T-cell (primary cell): ENCODE results near the gene TENM4. TPM values are rescaled to one million over a fixed set of nuclear protein-coding genes. Genes with fewer than 3 reads are reported as not detected.

Experiments used
- ATAC-seq, 4 experiments: fragments of 200-7000 bp in 3 of 4; fragments of 150-1000 bp in 1 of 4; cut with Tn5 transposase; replicated peaks in 1 of 4; 1 replicate in 3 of 4; 2 replicates in 1 of 4; pipeline ENCODE4 v1.10.0; 2021; ENCODE audit warnings: moderate library complexity in 3 of 4, mild to moderate bottlenecking in 2 of 4, moderate number of reproducible peaks in 1 of 4
- CTCF ChIA-PET, 2 donors: fragments of 300-600 bp; sonication (Branson Sonifier 250); formaldehyde crosslinking; loops; one replicate each; lab custom pipeline; 2022; ENCODE audit warnings: antibody characterized with exemption in 2 of 2; lab: Charles Lee
- POLR2A ChIA-PET, 2 donors: fragments of 300-600 bp; sonication (Branson Sonifier 250); formaldehyde crosslinking; loops; one replicate each; lab custom pipeline; 2022; ENCODE audit warnings: antibody characterized with exemption in 2 of 2; lab: Charles Lee
- DNase-seq, 35 experiments: peaks; one replicate each; pipeline versions ENCODE4 v3.0.0 to v3.0.0-alpha.2; 2013 to 2023
- H3K27ac ChIP-seq: one replicate; pipeline ENCODE4 v1.5.1; 2013; ENCODE audit warnings: low read length
- H3K27me3 ChIP-seq, 2 experiments: replicated peaks in 1 of 2; 1 replicate in 1 of 2; 2 replicates in 1 of 2; pipeline versions ENCODE4 v1.6.1 to v1.7.0; 2013; ENCODE audit warnings: low read length in 1 of 2, mixed read lengths in 1 of 2; ENCODE audit not compliant: control insufficient read depth in 2 of 2, insufficient read depth in 2 of 2; ENCODE audit errors: extremely low read depth in 1 of 2
- H3K36me3 ChIP-seq, 2 donors: 1 replicate in 1 of 2; 2 replicates in 1 of 2; pipeline versions ENCODE4 v1.6.1 to v1.7.0; 2013; ENCODE audit warnings: low read length in 1 of 2; ENCODE audit not compliant: control insufficient read depth in 2 of 2, insufficient read depth in 1 of 2; ENCODE audit errors: extremely low read depth in 1 of 2
- H3K4me1 ChIP-seq, 2 experiments: 1 replicate in 1 of 2; 2 replicates in 1 of 2; pipeline versions ENCODE4 v1.6.1 to v1.7.0; 2013; ENCODE audit warnings: low read length in 2 of 2, mixed read lengths in 1 of 2; ENCODE audit not compliant: insufficient read depth in 2 of 2, control insufficient read depth in 1 of 2; ENCODE audit errors: extremely low read depth in 1 of 2
- H3K4me3 ChIP-seq, 2 donors: 1 replicate in 1 of 2; 2 replicates in 1 of 2; pipeline versions ENCODE4 v1.5.1 to v1.7.0; 2013; ENCODE audit warnings: mild to moderate bottlenecking in 2 of 2, low read length in 1 of 2, moderate library complexity in 1 of 2; ENCODE audit not compliant: control insufficient read depth in 1 of 2; ENCODE audit errors: extremely low read depth in 1 of 2
- H3K9me3 ChIP-seq: 2 replicates; pipeline ENCODE4 v1.7.0; 2013
- H3K27ac Mint-ChIP-seq, 2 donors: one replicate each; pipeline ENCODE4 v1.8.0; 2020 to 2021; ENCODE audit warnings: mild to moderate bottlenecking in 2 of 2, mixed read lengths in 2 of 2
- H3K27me3 Mint-ChIP-seq, 2 donors: one replicate each; pipeline ENCODE4 v1.8.0; 2021 to 2022; ENCODE audit warnings: mixed read lengths in 2 of 2
- H3K36me3 Mint-ChIP-seq: one replicate; pipeline ENCODE4 v1.8.0; 2021; ENCODE audit warnings: mixed read lengths
- H3K4me1 Mint-ChIP-seq, 3 donors: one replicate each; pipeline ENCODE4 v1.8.0; 2020 to 2022; ENCODE audit warnings: mixed read lengths in 3 of 3, mild to moderate bottlenecking in 1 of 3
- H3K4me3 Mint-ChIP-seq, 3 donors: one replicate each; pipeline ENCODE4 v1.8.0; 2020 to 2022; ENCODE audit warnings: mild to moderate bottlenecking in 3 of 3, mixed read lengths in 3 of 3, moderate library complexity in 3 of 3
- H3K9me3 Mint-ChIP-seq, 3 donors: one replicate each; pipeline ENCODE4 v1.8.0; 2020 to 2022; ENCODE audit warnings: mixed read lengths in 3 of 3
- WGBS: methylation state at CpG from one replicate; pipeline ENCODE4 v1.1.5; 2013; ENCODE audit warnings: missing lambda C conversion rate; ENCODE audit not compliant: insufficient coverage; 5-methylcytosine and 5-hydroxymethylcytosine counted together
- total RNA-seq, 35 experiments: library from RNA in 6 of 35; stranded (reverse) in 6 of 35; fragments of 120-200 nt in 1 of 35; gene quantifications; one replicate each; pipeline versions ENCODE4 v1.2.1 to v1.2.4 and lab custom pipeline; 2013 to 2026

Gene TENM4
- total RNA-seq, 5 donors from 2014 or later (not counting 1 experiment from before 2014, with no cell fraction given), result 0.03 to 0.35 (median 0.03) TPM; not detected in 2

DNA sequence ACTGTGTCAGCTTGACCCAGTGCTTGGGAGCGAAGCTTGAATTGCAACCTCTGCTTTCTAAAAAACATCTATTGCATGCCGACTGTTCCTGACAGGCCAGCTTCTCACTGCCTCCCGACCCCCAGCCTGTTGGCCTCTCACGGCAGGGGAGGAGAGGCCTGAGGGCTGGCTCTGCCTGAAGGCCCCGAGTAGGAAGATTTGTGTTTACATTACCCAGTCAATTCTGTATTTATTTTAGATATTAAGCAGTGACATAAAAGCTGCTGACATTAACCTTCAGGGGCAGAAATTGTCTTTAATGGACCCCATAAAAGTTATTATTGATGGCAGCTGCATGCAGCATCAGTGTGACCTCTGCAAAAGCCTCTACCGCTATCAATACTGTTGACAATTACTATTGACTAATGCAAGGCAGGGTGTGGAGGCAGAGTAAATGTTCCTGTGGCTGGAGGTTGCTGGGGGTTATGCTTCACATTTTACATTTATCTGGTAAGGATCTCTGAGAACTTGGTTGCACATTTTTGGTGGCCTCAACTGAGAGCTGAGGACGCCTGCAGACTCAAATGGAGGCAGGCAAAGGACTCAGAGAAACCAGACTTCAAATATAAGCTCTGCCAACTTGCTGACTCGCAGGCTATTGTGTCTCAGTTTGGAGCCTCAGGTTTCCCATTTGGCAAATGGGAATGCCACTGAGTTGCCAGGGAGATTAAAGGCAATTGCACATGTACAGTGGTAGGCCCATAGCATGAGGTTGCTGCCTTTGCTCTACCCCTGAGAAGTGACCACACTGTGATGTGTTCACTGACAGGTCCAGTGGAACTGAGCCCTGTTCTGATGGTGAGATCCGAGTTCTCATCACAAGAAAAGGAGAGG is 380.5 kb downstream of the TENM4 start:
- ChIA-PET POLR2A (no interaction called here), CTCF (no interaction called here)
- Mint-ChIP-seq H3K4me1 (no peaks in the 10 kb centered on the region), H3K36me3 (no peaks in the 10 kb centered on the region), H3K27ac (no peak overlapping the region), H3K4me3 (no peak overlapping the region), H3K9me3 (no peaks in the 10 kb centered on the region), H3K27me3 (peaks cover 7 to 17% of the 10 kb centered on the region in 2 donors)
- Histone ChIP-seq H3K4me3 (no peak overlapping the region), H3K36me3 (no peaks in the 10 kb centered on the region), H3K27ac (no peak overlapping the region), H3K9me3 (no peaks in the 10 kb centered on the region), H3K27me3 (peaks cover 0 to 6% of the 10 kb centered on the region in 2 experiments), H3K4me1 (no peaks in the 10 kb centered on the region)
- ATAC-seq, result no peak
- no peak for DNase-seq
- 70% methylated on average over 3 of the region's 9 CpGs for WGBS

DNA sequence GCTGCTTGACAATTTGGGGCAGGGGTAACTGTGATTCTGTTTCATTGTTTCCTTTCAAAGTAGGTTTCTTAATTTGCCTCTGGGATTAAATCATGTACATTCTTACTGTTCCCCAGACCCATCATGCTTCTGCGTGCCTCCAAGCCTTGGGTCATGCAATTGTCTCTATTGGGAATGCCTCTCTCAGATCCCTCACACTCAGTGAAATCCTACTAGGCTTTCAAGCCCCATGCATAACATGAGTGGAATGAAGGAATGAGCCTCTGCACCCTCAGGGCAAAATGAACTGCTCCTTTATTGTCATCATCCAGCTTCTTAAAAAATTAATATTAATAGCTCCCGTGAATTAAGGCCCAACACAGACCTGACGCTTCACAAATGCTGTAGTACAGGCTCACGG is 381.7 kb downstream of the TENM4 start:
- no CpG with 5 or more reads among the region's 4 CpGs for WGBS
- ChIA-PET POLR2A (no interaction called here), CTCF (no interaction called here)

DNA sequence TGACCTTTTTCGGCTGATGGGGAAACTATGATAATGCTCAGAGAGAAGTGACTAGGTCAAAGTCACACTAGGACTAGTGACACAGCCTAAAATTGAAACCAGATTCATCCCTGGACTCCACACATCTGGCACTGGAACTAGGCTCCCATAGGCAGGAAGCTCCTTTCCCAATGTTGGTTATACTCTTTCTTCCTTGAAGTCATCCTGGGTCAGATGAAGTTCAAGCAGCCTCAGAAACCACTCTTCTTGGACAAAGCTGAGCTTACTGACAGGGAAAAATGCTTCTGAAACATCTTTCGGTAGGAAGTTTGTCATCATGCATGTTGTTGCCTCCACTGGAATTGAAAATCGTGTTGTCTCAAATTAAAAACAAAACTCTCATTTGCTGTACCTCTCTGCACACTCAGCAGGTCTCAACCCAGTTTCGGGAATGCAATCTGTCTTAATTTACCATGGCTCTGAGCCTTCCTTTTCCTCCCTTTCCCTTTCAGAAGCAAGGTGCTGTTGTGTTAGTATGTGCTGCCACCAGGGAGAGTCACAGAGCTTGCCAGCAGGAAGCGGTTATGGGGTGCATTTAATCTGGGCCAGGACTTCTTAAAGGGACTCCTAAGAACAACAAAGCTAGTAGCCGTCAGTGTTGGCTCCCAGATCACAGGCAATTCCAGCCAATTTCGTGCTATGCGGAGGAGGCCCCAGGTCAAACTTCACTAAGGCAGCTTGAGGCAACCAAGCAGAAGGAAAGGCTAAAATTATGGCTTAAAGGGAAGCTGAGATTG is 384.8 kb downstream of the TENM4 start:
- H3K27ac Mint-ChIP-seq, result no peak overlapping the region
- H3K27ac ChIP-seq, result no peak overlapping the region
- H3K4me1 Mint-ChIP-seq, result no peaks in the 10 kb centered on the region
- peaks cover 7 to 20% of the 10 kb centered on the region in 2 donors for H3K27me3 Mint-ChIP-seq
- no peak overlapping the region for H3K4me3 Mint-ChIP-seq
- DNase-seq (no peak), ATAC-seq (no peak)
- no peaks in the 10 kb centered on the region for H3K36me3 Mint-ChIP-seq
- 82% methylated on average over 7 of the region's 8 CpGs for WGBS
- H3K9me3 ChIP-seq, result no peaks in the 10 kb centered on the region
- H3K4me1 ChIP-seq, result no peaks in the 10 kb centered on the region
- no peaks in the 10 kb centered on the region for H3K9me3 Mint-ChIP-seq
- ChIA-PET CTCF (no interaction called here), POLR2A (no interaction called here)
- H3K36me3 ChIP-seq, result no peaks in the 10 kb centered on the region
- H3K27me3 ChIP-seq, result peaks cover 0 to 5% of the 10 kb centered on the region in 2 experiments
- no peak overlapping the region for H3K4me3 ChIP-seq

More for the DNA sequence above, 381.7 kb downstream of the TENM4 start:
- H3K27ac ChIP-seq, result no peak overlapping the region
- no peaks in the 10 kb centered on the region for H3K9me3 Mint-ChIP-seq
- no peaks in the 10 kb centered on the region for H3K36me3 ChIP-seq
- H3K27ac Mint-ChIP-seq, result no peak overlapping the region
- H3K4me1 Mint-ChIP-seq, result no peaks in the 10 kb centered on the region
- H3K36me3 Mint-ChIP-seq, result no peaks in the 10 kb centered on the region
- DNase-seq (no peak), ATAC-seq (no peak)
- no peaks in the 10 kb centered on the region for H3K9me3 ChIP-seq
- H3K27me3 Mint-ChIP-seq, result peaks cover 7 to 17% of the 10 kb centered on the region in 2 donors
- no peaks in the 10 kb centered on the region for H3K4me1 ChIP-seq
- no peak overlapping the region for H3K4me3 ChIP-seq
- no peak overlapping the region for H3K4me3 Mint-ChIP-seq
- peaks cover 0 to 8% of the 10 kb centered on the region in 2 experiments for H3K27me3 ChIP-seq

DNA sequence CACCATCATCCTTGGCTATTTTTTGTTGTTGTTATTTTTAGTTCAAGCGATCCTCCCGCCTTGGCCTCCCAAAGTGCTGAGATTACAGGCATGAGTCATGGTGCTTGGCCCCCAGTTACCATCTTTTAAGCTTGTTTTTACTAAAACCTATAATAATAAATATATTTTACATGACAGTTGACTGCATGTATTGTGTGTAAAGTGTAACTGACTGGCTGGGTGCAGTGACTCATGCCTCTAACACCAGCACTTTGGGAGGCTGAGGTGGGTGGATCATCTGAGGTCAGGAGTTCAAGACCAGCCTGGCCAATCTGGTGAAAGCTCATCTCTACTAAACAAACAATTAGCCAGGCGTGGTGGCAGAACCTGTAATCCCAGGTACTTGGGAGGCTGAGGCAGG is 386.2 kb downstream of the TENM4 start:
- CTCF ChIA-PET, result no interaction called here

DNA sequence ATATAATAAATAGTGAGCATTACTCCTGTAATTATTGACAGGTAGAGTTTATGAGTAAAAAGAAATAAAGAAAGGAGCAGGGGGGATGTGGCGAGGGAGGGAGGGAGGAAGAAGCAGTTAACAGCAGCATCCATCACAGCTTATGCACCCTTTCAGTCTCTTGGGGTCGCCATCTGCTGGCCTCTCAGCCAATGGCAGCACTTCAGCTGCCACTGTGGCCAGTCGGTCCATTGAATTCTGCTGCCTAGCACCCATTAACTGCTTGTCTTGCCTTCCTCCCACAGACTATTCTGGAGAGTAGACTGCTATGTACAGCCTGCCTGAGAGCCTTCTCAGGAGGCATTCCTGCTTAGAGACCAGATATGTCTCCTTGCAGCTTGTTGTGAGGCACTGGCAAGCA is 388.3 kb downstream of the TENM4 start:
- ChIA-PET POLR2A (no interaction called here), CTCF (no interaction called here)

More for the DNA sequence above, 386.2 kb downstream of the TENM4 start:
- Mint-ChIP-seq H3K9me3 (no peaks in the 10 kb centered on the region), H3K27me3 (peaks cover 7 to 20% of the 10 kb centered on the region in 2 donors), H3K4me1 (no peaks in the 10 kb centered on the region), H3K4me3 (no peak overlapping the region), H3K36me3 (no peaks in the 10 kb centered on the region), H3K27ac (no peak overlapping the region)
- Histone ChIP-seq H3K27ac (no peak overlapping the region), H3K36me3 (no peaks in the 10 kb centered on the region), H3K27me3 (peaks cover 0 to 5% of the 10 kb centered on the region in 2 experiments), H3K9me3 (no peaks in the 10 kb centered on the region), H3K4me1 (no peaks in the 10 kb centered on the region), H3K4me3 (no peak overlapping the region)
- POLR2A ChIA-PET, result no interaction called here
- ATAC-seq (no peak), DNase-seq (no peak)
- no CpG with 5 or more reads among the region's 3 CpGs for whole genome bisulfite sequencing

DNA sequence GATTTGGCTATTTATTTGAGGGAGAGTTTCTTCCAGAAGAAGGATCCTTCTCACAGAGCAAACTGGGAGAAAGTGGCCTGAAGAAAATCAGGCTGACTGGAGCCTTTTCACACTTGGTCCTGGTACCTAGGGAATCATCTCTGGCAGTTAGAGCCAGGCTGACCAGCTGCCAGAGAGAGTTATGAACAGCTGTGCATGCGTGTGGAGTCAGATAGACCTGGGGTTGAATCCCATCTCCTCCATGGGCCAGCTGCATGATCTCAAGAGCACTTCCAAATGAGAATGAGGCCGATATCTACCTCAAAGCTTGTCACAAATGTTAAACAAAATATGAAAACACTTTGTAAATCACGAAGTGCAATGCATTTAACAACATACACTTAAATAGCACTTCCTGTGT is 390.0 kb downstream of the TENM4 start:
- Histone ChIP-seq H3K9me3 (no peaks in the 10 kb centered on the region), H3K27me3 (peaks cover 0 to 2% of the 10 kb centered on the region in 2 experiments), H3K4me1 (no peaks in the 10 kb centered on the region), H3K4me3 (no peak overlapping the region), H3K36me3 (no peaks in the 10 kb centered on the region), H3K27ac (no peak overlapping the region)
- Mint-ChIP-seq H3K27ac (no peak overlapping the region), H3K27me3 (peaks cover 1 to 10% of the 10 kb centered on the region in 2 donors), H3K36me3 (no peaks in the 10 kb centered on the region), H3K9me3 (no peaks in the 10 kb centered on the region), H3K4me1 (no peaks in the 10 kb centered on the region), H3K4me3 (no peak overlapping the region)
- no peak for ATAC-seq
- CTCF ChIA-PET, result no interaction called here
- WGBS, result 47% methylated on average over 3 of the region's 3 CpGs
- no peak for DNase-seq
- POLR2A ChIA-PET, result interaction anchor here in 1 of 2 donors (0.6 kb wide), 1 partner anchor 451 kb away, joined by 3 read pairs; no protein-coding TSS in a partner anchor

More for the DNA sequence above, 388.3 kb downstream of the TENM4 start:
- no peaks in the 10 kb centered on the region for H3K9me3 Mint-ChIP-seq
- H3K36me3 ChIP-seq, result no peaks in the 10 kb centered on the region
- H3K27ac ChIP-seq, result no peak overlapping the region
- H3K27ac Mint-ChIP-seq, result no peak overlapping the region
- peaks cover 0 to 5% of the 10 kb centered on the region in 2 experiments for H3K27me3 ChIP-seq
- no peaks in the 10 kb centered on the region for H3K4me1 ChIP-seq
- no peaks in the 10 kb centered on the region for H3K36me3 Mint-ChIP-seq
- H3K4me1 Mint-ChIP-seq, result no peaks in the 10 kb centered on the region
- H3K4me3 Mint-ChIP-seq, result no peak overlapping the region
- ATAC-seq (no peak), DNase-seq (no peak)
- peaks cover 2 to 20% of the 10 kb centered on the region in 2 donors for H3K27me3 Mint-ChIP-seq
- H3K9me3 ChIP-seq, result no peaks in the 10 kb centered on the region
- H3K4me3 ChIP-seq, result no peak overlapping the region
- WGBS, result 43% methylated on average over 1 of the region's 3 CpGs
